CD4-positive, alpha-beta T cell (primary cell): ENCODE results near the gene VAV2. TPM values are rescaled to one million over a fixed set of nuclear protein-coding genes. Genes with fewer than 3 reads are reported as not detected.

Experiments used
- ATAC-seq: fragments of 200-7000 bp; cut with Tn5 transposase; one replicate; pipeline ENCODE4 v1.10.0; 2022; ENCODE audit warnings: mild to moderate bottlenecking; ENCODE audit not compliant: poor library complexity
- CTCF ChIA-PET: fragments of 350-600 bp; sonication (Branson Sonifier 250); formaldehyde crosslinking; loops from one replicate; lab custom pipeline; 2021; ENCODE audit warnings: antibody characterized with exemption, inconsistent platforms; lab: Charles Lee
- POLR2A ChIA-PET: fragments of 350-600 bp; sonication (Branson Sonifier 250); formaldehyde crosslinking; loops from one replicate; lab custom pipeline; 2021; ENCODE audit warnings: antibody characterized with exemption, inconsistent platforms; lab: Charles Lee
- DNase-seq, 14 experiments: peaks; one replicate each; pipeline ENCODE4 v3.0.0-alpha.2; 2013 to 2020; ENCODE audit warnings: mixed read lengths in 2 of 14
- H3K27ac ChIP-seq, 2 donors: one replicate each; pipeline versions ENCODE4 v1.5.1 to v1.7.0; 2013; ENCODE audit warnings: low read length in 2 of 2, low read depth in 1 of 2, mild to moderate bottlenecking in 1 of 2
- H3K27me3 ChIP-seq, 2 experiments: 1 replicate in 1 of 2; 2 replicates in 1 of 2; pipeline versions ENCODE4 v1.6.1 to v1.7.0; 2013; ENCODE audit warnings: low read length in 2 of 2, control low read depth in 1 of 2, mild to moderate bottlenecking in 1 of 2, moderate library complexity in 1 of 2; ENCODE audit not compliant: insufficient read depth in 2 of 2, control insufficient read depth in 1 of 2
- H3K36me3 ChIP-seq: one replicate; pipeline ENCODE4 v1.6.1; 2013; ENCODE audit warnings: low read length, control low read depth; ENCODE audit not compliant: insufficient read depth
- H3K4me1 ChIP-seq: one replicate; pipeline ENCODE4 v1.6.1; 2013; ENCODE audit warnings: low read length, control low read depth; ENCODE audit not compliant: insufficient read depth
- H3K4me3 ChIP-seq: one replicate; pipeline ENCODE4 v1.5.1; 2013; ENCODE audit warnings: mild to moderate bottlenecking, low read length, moderate library complexity
- H3K9me3 ChIP-seq, 2 experiments: 1 replicate in 1 of 2; 2 replicates in 1 of 2; pipeline versions ENCODE4 v1.6.1 to v1.7.0; 2013; ENCODE audit warnings: low read length in 2 of 2, mild to moderate bottlenecking in 2 of 2, control low read depth in 1 of 2, moderate library complexity in 1 of 2; ENCODE audit not compliant: control insufficient read depth in 1 of 2, insufficient read depth in 1 of 2
- H3K27ac Mint-ChIP-seq: one replicate; pipeline ENCODE4 v1.8.0; 2020; ENCODE audit warnings: mixed read lengths
- H3K27me3 Mint-ChIP-seq: one replicate; pipeline ENCODE4 v1.8.0; 2021; ENCODE audit warnings: mixed read lengths
- H3K36me3 Mint-ChIP-seq: one replicate; pipeline ENCODE4 v1.8.0; 2021; ENCODE audit warnings: low read depth, mixed read lengths
- H3K4me1 Mint-ChIP-seq: one replicate; pipeline ENCODE4 v1.8.0; 2021; ENCODE audit warnings: low read depth, mixed read lengths
- H3K4me3 Mint-ChIP-seq: one replicate; pipeline ENCODE4 v1.8.0; 2020; ENCODE audit warnings: mild to moderate bottlenecking, mixed read lengths
- H3K9me3 Mint-ChIP-seq: one replicate; pipeline ENCODE4 v1.8.0; 2020; ENCODE audit warnings: mixed read lengths
- CTCF ChIP-seq: fragments of 200-600 bp; IDR thresholded peaks from one replicate; pipeline ENCODE4 v1.8.0; 2022; ENCODE audit warnings: antibody characterized with exemption, mild to moderate bottlenecking
- intact Hi-C, 2 experiments: fragments of 100-400 bp; cut with DNase I in 1 of 2; cut with micrococcal nuclease in 1 of 2; formaldehyde crosslinking; loops; one replicate each; pipeline versions ENCODE4 v1.15.1 to v1.9.0; 2023 to 2025; cut with DNase I, micrococcal nuclease
- total RNA-seq, 174 experiments: library from RNA in 2 of 174; stranded (reverse) in 2 of 174; gene quantifications; one replicate each; pipeline ENCODE4 v1.2.3 and lab custom pipeline; 2021 to 2026

Gene VAV2
- total RNA-seq, 2 experiments from 2014 or later = 1.6 to 1.7 TPM

DNA sequence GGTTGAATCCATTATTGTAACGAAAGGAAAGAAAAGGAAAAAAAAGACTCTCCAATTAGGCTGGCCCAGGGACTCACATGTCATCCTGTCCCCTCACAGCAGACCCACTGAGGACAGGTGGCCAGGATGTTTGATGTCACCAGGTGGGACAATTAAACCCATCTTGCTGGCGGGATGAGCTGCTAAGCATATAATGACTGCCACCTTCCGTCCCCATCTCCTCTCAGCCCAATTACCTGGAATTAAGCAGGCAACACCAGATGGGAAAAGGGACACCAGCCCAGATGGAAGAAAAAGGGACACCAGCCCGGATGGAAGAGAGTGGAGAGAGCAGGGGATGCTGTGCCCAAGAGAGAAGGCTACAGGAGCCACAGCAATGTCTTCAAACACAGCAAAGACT lies 137.4 kb downstream of the VAV2 start:
- Histone ChIP-seq H3K36me3 (no peaks in the 10 kb centered on the region), H3K27ac (no peak overlapping the region), H3K4me3 (no peak overlapping the region), H3K27me3 (no peaks in the 10 kb centered on the region), H3K4me1 (peaks cover 7% of the 10 kb centered on the region), H3K9me3 (no peaks in the 10 kb centered on the region)
- Mint-ChIP-seq H3K27ac (no peak overlapping the region), H3K9me3 (no peaks in the 10 kb centered on the region), H3K36me3 (no peaks in the 10 kb centered on the region), H3K27me3 (no peaks in the 10 kb centered on the region), H3K4me3 (no peak overlapping the region), H3K4me1 (no peaks in the 10 kb centered on the region)
- ChIA-PET POLR2A (no interaction called here), CTCF (no interaction called here)
- TF ChIP-seq CTCF = no peak
- DNase-seq (no peak), ATAC-seq (no peak)
- intact Hi-C loops = no loop called here

GRCh38 chr9:133854048-133854447 lies 138.1 kb downstream of the VAV2 start:
- intact Hi-C loops = no loop called here
- ATAC-seq = no peak
- Mint-ChIP-seq H3K9me3 (no peaks in the 10 kb centered on the region), H3K4me3 (no peak overlapping the region), H3K36me3 (no peaks in the 10 kb centered on the region), H3K4me1 (no peaks in the 10 kb centered on the region), H3K27me3 (no peaks in the 10 kb centered on the region), H3K27ac (no peak overlapping the region)
- ChIA-PET CTCF (no interaction called here), POLR2A (no interaction called here)
- Histone ChIP-seq H3K4me3 (no peak overlapping the region), H3K36me3 (no peaks in the 10 kb centered on the region), H3K9me3 (no peaks in the 10 kb centered on the region), H3K27ac (no peak overlapping the region), H3K27me3 (no peaks in the 10 kb centered on the region), H3K4me1 (peaks cover 7% of the 10 kb centered on the region)
- no peak for TF ChIP-seq CTCF
- DNase-seq = no peak

DNA sequence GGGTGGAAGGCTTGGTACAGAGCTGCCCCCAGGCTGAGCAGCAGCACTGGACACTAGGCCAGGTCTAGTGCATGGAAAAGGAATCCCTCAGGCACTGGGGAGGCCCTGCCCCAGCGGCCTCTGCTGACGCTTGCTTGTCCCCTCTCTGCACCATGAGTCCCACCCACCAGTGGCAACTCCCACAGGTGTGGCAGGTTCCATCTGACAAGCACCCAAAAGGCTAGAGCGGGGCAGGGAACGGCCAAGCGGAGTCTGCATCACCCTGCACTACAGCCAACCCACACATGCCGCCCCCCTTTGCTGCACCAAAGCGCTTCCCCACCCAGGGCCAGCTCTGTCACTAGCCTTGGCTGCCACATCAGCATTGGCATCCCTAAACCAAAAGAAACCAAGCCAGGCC lies 138.8 kb downstream of the VAV2 start:
- intact Hi-C loops = no loop called here
- H3K27me3 ChIP-seq = no peaks in the 10 kb centered on the region
- ATAC-seq (no peak), DNase-seq (no peak)
- Mint-ChIP-seq H3K9me3 (no peaks in the 10 kb centered on the region), H3K4me1 (no peaks in the 10 kb centered on the region), H3K36me3 (no peaks in the 10 kb centered on the region), H3K27me3 (no peaks in the 10 kb centered on the region), H3K27ac (no peak overlapping the region), H3K4me3 (no peak overlapping the region)
- H3K36me3 ChIP-seq = no peaks in the 10 kb centered on the region
- POLR2A ChIA-PET = no interaction called here
- TF ChIP-seq CTCF = no peak
- H3K9me3 ChIP-seq = no peaks in the 10 kb centered on the region
- no peak overlapping the region for H3K4me3 ChIP-seq
- CTCF ChIA-PET = no interaction called here
- peaks cover 7% of the 10 kb centered on the region for H3K4me1 ChIP-seq
- H3K27ac ChIP-seq = no peak overlapping the region
